HG02970 (cell line): ENCODE results near the gene BCAS1.

Experiments used
- ATAC-seq: cut with Tn5 transposase; IDR thresholded peaks from one replicate; pipeline ENCODE4 v1.9.1; 2021; ENCODE audit warnings: mild to moderate bottlenecking, moderate library complexity, moderate number of reproducible peaks; ENCODE audit not compliant: unreplicated experiment, low FRiP score

Gene BCAS1, protein sequence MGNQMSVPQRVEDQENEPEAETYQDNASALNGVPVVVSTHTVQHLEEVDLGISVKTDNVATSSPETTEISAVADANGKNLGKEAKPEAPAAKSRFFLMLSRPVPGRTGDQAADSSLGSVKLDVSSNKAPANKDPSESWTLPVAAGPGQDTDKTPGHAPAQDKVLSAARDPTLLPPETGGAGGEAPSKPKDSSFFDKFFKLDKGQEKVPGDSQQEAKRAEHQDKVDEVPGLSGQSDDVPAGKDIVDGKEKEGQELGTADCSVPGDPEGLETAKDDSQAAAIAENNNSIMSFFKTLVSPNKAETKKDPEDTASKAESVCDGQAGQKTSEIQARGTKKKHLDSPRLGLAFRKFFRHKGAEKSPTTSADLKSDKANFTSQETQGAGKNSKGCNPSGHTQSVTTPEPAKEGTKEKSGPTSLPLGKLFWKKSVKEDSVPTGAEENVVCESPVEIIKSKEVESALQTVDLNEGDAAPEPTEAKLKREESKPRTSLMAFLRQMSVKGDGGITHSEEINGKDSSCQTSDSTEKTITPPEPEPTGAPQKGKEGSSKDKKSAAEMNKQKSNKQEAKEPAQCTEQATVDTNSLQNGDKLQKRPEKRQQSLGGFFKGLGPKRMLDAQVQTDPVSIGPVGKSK

DNA sequence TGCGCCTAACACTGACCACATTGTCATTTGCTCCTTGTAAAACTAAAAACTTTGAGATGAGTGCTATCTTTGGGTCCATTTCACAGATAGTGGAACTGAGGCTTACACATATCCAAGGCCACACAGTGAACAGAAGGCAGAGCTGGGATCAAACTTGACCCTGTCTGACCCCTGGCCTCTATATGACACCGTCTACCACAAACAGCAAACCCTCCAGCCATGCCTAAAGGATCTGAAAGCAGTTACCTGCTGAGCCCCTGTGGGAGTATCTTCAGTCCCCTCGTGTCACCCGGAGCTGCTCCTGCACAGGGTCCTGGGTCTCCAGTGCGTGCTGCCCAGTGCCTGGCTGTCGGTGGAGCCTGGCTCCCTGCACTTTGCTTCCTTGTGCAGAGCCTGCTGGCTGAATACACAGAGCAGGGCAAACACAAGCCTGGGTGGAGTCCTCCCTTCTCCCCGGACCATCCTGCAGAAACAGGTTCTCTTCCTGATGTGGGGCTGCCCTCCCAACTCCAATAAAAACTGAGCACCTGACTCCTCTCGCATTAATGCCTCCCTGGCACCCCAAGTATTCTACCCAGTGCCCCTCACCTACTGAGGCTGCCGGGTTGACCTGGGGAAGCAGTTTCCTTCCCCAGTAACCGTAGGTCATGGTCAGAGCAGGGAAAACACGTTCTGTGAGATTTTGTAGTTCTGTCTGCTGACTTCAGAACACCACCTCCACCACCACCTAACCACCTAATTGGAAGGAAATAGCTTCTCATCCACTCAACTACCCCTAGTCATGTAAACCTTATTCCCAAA, at the start of gene BCAS1:
BCAS1 (minus strand) TSS at position 408 of the 801 bp plus-strand sequence. CDS start 11,876 bp downstream, outside the sequence.
- no peak for ATAC-seq

DNA sequence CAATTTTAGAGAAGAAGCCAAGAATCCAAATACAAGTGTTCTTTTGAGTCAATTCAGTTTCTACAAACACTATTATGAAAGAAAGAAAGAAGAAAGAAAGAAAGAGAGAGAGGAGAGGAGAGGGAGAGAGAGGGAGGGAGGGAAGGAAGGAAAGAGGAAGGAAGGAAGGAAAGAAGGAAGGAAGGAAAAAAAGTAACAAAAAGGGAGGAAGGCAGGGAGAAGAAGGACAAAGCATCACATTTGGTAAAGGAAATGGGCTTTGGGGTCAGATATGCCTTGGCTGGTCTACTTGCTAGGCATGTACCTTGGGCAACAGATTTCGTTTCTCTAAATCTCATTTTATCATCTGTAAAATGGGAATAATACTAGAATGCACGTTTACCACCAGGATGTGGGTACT, 49.4 kb upstream of the BCAS1 start:
- no peak for ATAC-seq

DNA sequence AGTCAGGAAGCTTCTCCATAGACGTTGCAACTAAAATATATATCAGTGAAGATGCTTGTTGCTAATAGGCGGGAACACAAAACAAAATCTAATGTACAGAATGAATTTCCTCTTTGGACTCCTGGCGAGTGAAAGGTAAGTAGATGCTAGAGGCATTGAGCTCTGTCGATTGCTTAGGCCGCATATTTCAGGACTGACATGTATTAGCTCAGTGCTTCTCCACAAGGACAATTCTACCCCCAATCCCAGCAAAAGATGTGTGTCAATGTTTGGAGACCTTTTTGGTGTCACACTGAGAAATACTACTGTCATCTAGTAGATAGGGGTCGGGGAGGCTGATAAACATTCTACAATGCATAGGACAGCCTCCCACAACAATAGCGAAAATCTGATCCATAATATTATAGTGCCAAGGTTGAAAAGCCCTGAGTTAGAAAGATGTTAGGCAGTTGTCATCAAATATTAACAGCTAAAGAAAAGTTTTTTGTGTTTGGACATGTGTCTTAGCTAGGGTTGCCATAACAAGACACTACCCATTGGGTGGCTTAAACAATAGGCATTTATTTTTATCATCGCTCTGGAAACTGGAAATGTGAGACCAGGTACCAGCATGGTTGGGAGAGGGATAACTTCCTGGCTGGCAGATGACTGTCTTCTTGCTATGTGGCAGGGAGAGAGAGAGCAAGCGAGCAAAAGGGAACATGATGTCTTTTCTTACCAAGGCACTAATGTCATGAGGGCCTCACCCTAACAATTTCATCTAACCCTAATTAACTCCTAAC, 48.0 kb upstream of the BCAS1 start:
- ATAC-seq: no peak

DNA sequence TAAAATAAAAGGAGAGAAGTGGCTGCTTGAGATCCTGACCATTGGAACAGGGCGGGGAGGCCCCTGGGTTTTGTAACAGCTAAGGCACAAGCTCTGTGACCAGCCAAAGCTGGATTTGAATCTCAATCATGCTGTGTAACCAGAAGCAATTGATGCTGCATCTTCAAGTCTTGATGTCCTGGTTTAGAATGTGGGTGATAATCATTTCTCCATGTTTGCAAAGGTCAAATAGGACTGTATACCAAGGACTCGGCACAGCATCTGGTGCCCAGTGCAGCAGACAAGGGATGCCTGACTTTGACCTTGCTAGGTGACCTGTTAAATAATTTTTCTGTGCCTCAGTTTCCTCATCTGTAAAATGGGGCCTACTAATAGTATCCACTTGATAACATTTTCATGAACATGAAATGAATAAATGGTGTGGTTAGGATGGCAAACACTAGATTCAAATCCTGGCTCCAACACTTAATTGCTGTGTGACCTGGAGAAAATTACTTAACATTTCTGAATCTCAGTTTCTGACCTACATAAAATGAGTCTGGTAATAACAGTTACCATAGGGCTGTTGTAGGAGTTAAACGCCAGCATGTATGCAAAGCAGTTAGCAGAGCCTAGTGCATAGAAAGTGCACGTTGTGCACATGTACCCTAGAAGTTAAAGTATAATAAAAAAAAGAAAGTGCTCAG, 46.3 kb upstream of the BCAS1 start:
- ATAC-seq: no peak

DNA sequence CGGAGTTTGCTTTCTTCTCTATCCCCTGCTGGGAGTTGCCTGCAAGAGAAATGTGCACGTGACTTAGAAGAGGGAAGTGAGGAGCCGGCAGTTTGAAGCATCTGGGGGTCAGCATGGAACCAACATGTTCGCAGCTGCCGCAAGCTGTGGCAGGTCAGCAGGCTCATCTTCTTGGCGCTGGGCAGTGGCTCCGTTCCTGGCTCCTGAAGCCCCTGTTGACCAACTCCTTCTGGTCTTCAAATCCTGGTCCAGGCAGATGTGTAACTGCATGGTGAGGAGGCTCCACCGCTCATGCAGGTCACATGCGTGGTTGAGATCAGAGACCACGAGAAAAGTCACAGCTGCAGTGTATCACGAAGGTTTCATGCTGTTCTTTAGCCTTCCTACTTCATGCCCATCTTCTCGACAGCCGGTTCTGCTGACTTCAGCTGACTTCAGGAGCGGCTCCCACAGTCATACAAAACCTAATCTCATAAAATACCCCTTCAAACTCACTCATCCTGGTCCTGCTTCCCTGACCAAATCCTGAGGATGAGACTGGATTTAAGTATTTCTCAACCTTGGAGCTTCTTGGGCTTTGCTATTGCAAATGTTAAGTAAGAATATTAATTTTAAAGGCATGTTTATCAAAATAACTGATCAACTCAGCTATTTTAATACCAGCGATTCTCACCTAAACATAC, 44.9 kb upstream of the BCAS1 start:
- ATAC-seq: no peak

DNA sequence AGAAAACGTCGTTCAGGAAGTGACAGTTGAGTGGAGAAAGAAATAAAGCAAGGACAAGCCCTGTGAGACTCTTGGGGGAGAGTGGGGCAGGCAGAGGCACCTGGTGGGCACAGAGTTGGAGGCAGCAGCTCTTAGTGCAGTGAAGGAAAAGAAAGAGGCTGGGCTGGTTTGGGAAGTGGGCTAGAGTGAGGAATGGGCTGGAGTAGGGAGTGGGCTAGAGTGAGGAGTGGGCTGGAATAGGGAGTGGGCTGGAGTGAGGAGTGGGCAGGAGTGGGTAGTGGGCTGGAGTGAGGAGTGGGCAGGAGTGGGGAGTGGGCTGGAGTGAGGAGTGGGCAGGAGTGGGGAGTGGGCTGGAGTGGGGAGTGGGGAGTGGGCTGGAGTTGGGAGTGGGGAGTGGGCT, 43.7 kb upstream of the BCAS1 start:
- no peak for ATAC-seq

DNA sequence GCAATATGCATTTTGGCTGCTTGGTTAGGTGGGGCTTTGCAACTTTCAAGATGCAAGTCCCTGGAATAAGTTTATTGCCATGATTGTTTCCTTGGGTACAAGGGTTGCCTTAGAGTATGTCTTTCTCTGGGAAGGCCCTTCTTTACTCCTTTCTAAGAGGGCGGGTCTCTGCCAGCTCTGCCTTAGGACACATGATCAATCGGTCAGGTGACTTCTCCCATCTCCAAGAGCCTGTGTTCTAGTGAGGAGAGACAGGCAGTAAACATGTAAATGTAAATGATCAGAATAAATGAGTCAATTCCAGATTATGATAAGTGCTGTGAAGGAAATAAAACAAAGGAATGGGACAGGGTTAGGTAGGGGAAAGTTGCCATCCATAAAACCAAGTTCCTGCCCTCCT, 43.2 kb upstream of the BCAS1 start:
- ATAC-seq: no peak

DNA sequence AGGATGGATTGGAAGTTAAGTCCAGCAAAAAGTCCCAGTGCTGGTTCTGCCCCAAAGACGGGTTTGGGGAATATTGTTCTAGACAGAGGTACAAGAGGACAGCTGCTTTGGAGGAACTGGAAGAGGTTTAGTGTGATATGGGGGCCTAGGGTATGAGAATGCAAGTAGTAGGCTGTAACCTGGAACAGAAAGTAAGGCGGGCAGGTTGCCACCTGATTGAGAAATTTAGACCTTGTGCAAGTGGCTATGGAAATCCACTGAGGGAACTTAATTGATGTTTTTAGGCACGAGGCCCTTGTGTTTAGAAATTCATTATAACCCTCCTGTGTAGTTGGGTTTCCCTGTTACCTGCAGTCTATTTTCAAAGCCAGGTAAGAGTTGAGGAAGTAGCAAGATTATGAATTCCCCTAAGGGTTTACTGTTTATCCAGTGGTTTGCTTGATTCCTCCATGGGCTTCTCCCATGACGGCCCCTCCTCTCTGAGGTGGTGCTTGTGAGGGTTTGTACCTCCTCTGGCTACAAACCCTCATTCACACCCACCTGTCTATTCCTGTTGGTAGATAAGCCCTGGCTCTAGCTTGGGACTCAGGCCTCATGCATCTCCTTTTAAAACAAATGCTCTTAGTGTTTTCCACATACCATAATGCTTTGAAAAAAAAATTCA, 42.0 kb upstream of the BCAS1 start:
- ATAC-seq: no peak

DNA sequence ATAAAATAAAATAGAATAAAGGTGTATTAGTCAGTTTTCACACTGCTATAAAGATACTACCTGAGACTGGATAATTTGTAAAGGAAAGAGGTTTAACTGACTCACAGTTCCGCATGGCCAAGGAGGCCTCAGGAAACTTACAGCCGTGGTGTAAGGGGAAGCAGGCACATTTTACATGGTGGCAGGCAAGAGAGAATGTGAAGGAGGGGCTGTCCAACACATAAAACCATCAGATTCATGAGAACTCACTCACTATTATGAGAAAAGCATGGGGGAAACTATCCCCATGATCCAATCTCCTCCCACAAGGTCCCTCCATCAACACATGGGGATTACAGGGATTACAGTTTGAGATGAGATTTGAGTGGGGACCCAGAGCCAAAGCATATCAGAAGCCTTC, 41.1 kb upstream of the BCAS1 start:
- no peak for ATAC-seq

DNA sequence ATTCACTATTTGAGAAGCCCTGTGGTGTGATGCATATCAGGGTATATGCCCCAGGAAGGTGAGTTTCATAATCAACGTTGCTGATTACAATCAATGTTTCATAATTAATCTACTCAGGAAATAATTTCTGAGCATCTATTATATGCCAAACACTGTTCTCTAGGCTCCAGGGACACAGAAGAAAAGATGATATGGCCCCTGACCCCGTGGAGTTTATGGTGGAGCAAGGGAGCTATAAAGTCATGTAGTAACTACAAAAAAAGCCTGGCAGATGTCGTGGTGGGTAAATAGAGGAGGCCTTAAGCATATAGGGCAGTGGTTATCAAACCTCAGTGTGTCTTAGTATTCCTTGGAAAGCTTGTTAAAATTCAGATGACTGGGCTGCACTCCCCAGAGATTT, 40.1 kb upstream of the BCAS1 start:
- ATAC-seq: no peak

DNA sequence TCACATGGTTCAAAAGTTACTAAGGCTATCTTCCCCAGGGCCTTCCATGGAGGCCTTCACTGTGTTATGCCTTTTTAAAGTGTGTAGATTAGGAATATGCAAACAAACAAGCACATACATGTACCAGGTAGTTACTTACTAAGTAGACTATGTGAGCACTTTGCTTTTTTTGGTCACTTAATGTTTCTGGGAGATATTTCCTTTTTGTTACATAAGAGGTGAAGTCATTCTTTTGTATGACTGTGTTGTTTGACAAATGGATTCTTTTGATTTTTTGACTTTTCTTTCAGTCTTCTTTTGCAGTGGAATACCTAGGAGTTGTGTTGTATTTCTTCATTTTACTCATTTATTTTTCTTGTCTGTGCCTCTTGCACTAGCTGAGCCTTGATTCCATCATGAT, 39.6 kb upstream of the BCAS1 start:
- no peak for ATAC-seq

DNA sequence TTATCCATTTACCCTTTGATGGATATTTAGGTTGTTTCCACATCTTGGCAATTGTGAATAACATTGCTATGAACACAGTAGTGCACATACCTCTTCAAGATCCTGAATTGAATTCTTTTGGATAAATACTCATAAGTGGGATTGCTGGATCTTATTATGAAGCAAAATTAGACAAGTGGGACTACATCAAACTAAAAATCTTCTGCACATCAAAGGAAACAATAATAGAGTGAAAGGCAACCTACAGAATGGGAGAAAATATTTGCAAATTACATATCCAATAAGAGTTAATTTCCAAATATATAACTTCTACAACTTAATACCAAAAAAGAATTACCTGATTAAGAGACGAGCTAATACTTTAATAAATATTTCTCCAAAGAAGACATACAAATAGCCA, 38.4 kb upstream of the BCAS1 start:
- no peak for ATAC-seq

DNA sequence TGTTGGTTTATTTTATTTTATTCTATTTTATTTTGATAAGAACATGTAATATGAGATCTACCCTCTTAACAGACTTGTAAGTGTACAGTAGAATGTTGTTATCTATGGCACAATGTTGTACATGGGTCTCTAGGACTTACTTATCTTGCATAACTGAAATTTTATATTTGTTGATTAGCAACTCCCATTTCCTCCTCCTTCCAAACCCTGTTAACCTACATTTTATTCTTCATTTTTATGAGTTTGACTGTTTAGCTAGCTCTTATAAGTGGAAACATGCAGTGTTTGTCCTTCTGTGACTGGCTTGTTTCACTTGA, 37.9 kb upstream of the BCAS1 start:
- no peak for ATAC-seq

DNA sequence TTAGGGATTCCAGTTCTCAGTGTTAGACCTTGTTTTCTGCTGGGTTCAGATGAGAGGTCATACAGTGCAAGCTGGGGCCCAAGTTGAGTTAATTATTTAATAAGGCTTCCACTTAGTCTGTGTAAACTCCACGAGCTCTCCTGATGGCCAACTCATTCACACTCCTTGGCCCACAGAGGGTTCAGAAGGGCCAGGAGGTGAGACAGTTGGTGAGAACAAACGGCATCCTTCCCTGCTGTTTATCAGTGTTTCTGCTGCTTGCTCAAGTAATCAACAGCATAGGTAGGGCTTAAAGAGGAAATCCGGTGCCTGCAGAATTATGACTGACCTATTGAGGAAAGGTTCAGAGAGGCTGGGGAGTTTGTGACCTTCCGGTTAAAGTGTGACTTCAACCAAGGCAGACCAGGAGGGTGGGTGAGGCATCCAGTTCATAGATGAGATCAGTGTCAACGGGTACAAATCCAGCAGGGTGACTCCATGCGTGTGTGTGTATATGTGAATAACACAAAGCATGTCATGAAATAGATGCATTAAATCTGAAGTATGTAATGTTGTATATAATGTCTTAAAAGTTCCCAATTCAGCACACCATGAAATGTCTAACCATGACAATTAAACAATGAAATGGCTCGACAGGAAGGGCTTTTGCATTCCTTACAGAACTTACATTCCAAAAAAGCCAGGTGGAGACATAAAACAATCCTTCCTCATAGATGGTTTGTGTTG, 37.4 kb upstream of the BCAS1 start:
- ATAC-seq: no peak

DNA sequence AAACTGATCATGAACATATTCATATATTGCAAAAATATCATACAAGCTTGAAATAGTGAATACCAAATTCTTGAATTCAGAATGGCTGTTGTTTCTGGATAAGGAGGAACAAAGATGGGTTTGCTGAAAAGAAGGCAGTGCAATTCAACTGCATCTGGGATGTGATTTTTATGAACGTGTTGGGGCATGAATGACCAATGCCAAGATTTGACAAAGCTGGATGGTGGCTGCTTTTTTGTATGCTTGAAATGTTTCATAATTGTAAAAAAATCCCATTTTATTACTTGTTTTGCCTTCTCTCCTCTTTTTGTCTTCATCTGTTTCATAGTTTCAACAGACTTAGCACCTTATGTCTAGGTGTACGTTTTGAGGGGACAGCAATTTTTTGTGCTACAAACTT, 36.8 kb upstream of the BCAS1 start:
- ATAC-seq: no peak

DNA sequence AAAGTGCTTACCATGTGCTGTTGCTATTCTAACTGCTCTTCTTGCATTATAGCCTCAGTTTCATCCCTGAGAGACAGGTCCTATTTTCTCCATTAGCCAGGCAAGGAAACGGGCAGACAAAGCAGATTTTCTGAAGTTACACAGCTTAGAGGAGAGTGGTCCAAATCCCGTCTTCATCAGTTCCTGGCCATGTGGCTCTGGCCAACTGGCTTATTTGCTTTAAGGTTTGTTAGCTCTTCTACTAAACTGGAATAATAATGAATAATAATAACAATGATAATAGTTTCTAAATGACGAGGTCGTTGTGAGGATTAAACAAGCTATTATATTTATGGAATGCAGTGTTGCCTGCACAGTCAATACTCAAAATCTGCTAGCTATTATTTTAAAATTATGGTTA, 35.8 kb upstream of the BCAS1 start:
- ATAC-seq: no peak

DNA sequence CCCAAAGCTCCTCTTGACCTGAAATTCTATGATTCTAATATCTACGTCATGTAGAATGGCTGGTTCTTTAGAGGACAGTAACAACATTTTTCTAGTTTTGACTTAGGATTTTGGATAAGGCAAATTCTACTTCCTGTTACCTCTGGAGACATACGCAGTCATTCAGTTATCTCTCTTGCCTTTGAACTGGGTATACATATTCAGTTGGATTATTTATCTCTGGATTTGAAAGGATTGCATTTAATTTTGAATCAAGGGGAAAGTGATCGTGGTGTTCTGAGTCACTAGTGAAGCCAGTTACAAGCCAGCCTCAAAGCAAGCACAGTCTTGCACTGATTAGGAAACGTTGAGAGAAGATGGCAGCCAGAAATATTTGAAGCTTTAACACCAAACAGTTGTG, 35.3 kb upstream of the BCAS1 start:
- ATAC-seq: no peak

DNA sequence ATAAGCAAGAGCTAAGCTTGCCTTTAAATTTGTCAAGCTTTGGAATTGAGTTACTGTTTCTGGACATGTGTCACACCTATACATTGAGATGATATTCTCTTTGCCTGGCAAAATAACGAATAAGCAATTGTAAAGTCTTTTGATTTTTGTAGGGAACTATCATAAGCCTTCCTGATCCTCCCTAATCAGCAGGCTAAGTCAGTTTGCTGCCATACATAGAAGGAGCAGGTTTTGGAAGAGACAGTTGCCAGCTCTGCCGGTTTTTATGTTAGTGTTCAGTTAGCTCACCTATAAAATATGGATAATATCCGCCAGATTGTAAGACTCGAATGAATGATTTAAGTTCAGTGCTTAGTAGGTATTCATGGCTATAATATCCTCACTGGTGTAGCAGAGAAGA, 34.4 kb upstream of the BCAS1 start:
- no peak for ATAC-seq
